CD4-positive, alpha-beta T cell treated with Interleukin-1 beta for 1 hour (primary cell): ENCODE data around the gene IL6ST.
A peak's percentile ranks its signal among the peaks of the same experiment; 100 is the strongest.

Experiments used
- DNase-seq, 2 donors: peaks; one replicate each; pipeline ENCODE4 v3.0.0-alpha.2; 2020 to 2022

Gene IL6ST

DNA sequence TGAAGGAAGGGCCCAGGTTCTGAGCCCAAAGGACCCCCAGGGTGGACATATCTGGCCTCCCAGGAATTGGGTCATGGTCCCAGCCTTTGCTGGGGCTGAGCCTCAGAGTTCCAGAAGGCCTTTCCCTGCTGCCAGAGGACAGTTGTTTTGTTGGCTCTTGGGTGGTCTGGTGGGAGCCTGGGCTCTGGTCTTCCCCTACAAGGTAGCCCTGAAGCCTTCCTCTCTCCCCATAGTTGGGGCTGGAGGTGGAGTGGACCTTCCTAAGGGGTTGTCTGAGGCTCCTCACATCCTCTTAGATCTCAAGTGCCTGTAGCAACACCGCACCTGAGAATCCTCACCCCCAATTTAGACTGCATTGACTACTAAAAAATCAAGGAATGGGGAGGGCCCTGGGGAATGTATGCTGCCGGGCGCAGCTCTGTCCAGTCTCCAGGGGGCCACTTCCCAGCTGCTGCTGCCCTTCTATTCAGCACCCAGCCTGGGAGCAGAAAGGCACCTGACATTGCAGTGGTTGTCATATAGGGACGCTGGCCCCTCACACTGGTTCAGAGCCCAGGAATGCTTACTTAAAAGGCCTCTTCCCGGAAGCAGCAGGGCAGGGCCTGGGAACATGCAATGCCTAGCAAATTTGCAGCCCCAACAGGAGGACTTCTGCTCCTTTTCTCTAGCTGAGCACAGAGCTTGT lies 77.2 kb downstream of the IL6ST start:
- no peak for DNase-seq

DNA sequence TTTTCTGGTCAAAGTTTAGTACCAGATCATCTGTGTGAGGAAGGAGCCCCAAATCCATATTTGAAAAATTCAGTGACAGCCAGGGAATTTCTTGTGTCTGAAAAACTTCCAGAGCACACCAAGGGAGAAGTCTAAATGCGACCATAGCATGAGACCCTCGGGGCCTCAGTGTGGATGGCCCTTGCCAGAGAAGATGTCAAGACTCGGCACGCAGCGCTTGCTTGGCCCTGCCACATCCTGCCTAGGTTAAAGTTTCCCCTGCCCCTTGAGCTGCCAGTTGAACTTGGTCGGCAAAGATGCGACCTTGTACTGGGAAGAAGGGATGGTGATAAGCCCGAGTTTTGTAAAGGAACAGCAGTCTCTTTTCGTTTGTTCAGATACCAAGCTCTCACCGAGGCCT lies 77.8 kb downstream of the IL6ST start:
- DNase-seq = no peak

DNA sequence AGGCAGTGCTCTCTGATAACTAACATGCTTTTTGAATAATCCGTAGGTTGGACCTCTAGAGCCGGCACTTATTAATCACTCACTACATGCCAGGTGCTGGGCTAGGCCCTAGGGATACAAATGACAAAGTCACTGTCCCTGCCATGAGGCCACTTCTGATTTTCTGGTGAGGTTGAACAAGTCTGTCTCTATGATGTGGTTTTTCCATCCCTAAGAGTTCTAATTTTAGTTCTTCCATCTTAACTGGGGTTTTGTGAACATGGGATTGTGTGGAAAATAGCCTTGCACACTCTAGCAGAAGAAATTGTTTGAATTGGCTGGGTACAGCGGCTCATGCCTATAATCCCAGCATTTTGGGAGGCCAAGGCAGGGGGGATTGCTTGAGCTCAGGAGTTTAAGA lies 79.0 kb downstream of the IL6ST start:
- no peak for DNase-seq

DNA sequence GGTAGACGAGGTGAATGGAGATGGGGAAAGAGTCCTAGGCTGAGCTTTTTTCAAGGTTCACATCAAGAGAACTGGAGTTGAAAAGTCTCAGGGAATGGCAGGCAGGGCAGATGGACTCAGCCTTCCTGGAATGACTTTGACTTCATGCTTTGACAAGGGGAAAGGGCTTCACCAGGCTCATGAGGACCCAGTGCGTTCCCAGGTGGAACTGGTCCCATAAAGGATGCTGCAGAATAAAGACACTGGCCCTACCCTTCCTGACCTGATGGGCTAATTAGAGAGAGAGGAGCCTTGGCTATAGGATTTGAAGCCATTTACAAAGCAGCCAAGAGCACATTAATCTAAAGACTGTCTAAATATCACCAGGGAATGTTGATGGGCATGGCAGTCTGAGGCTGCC lies 79.8 kb downstream of the IL6ST start:
- no peak for DNase-seq

DNA sequence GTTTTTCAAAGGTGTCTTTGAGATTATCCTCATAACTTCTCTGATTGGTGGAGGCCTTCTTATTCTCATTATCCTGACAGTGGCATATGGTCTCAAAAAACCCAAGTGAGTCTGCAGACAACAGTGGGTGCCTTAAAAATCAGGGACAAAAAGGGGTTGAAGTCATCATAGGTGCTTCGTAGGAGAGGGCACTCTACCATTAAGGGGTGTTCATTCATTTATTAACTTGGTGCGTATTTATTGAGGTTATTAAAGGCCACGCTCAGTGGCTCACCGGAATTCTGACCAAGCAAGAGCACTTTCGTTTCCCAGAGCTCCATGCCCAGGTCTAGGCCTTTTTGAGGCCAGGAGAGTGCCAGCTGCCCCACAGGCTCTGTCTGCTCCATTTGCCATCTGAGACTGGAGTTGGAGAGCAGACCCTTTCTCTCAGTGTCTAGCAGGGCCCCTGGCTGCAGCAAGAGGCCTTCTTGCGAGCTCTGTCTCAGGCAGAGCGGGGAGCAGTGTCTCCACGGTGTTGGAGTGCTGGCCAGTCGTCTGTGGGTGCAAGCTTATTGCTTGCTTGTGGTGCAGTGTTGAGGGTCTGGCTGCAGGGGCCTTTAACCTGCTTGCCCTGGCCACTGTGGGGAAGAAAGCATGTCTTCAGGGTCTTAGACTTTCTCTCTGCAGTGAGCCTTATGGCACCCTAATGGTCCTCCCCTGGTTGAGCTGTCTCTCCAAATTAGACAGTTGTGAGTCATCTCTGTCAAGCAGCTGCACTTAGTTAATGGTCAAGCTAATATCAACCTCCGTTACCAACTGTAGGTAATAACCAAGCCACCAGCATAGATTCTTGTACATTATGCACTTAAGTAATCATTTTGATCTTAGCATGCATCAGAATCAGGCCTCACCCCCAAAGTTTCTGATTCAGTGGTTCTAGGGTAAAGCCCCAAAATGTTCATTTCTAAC lies 81.0 kb downstream of the IL6ST start:
- DNase-seq = no peak

DNA sequence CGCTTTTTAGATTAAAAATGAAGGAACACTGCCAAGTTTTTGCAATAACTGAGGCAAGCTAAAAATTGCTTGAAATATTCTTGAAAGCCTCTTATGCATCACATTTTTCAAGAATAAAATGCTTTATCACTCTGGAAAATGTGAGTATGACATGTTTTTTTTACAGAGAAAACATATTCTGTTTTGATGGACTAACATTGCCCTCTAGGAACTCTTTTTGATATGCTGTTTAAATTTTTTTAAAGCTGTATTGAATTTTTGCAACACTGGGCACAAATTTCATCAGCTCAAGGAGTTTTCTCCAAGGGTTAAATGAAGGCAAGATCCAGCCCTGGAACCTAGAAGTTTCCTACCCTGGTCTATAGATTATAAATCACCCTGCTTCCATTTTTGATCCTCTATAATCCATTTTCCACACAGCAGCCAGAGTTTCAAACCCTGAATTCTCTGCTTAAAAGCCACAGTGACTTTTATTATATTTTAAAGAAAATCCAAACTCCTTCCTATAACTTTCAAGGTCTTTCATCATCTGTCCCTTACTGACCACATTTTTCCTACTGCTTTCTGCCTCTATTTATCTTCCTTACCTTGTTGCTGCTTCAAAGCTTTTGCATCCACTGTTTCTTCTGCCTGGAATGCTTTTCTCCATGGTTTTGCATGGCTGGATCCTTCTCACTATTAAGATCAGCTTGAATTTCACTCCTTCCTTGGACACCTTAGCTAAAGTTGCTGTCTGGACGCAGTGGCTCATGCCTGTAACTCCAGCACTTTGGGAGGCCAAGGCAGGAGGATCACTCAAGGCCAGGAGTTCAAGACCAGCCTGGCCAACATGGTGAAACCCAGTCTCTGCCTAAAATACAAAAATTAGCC lies 82.7 kb downstream of the IL6ST start:
- DNase-seq = no peak

DNA sequence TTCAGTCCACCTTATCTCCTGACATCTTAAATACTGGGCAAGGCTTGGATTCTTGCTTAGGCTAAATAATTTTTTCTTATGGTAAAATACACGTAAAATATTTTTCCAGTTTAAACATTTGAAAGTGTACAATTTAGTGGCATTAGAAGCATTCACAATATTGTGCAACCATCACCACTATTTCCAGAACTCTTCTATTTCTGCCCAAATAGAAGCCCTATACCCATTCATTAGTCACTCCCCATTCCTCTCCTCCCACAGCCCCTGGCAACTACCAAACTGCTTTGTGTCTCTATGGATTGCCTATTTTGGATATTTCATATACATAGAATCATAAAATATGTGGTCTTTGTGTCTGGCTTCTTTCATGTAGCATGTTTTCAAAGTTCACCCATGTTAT lies 86.0 kb downstream of the IL6ST start:
- no peak for DNase-seq

DNA sequence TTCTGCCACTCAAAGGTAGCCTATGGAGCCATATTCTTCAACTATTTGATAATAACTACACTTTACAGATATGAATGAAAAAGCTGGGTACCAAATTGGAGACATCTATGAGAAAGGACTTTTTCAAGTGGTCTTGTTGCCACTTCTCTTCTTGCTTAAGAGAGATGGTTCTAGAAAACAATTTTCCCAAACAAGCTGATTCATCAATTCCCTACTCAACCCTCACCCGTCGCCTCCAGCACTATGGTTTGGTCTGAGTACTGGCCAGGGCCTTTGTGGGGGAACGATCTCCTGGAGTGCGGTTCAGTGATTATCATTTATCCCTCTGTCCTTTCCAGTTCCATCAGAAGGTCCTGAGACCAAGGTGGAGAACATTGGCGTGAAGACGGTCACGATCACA lies 86.8 kb downstream of the IL6ST start:
- no peak for DNase-seq

DNA sequence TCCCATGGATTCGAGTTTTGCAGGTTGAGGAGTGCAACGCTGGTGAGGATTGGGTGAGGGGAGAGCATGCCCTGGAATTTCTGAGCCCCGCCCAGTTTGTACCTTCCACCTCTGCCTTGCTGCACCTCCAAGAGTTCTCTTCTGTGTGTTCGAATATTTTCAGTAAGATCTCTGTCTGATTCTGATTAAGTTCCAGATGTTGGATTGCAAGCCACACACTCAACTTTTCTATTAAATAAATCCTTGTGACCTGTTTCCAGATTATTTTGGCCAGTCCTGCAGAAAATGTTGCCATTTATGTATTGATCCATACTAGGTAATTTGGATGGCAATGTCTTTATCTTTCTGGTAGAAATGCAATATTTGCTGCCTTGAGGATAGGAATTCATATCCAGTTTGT lies 89.5 kb downstream of the IL6ST start:
- no peak for DNase-seq

DNA sequence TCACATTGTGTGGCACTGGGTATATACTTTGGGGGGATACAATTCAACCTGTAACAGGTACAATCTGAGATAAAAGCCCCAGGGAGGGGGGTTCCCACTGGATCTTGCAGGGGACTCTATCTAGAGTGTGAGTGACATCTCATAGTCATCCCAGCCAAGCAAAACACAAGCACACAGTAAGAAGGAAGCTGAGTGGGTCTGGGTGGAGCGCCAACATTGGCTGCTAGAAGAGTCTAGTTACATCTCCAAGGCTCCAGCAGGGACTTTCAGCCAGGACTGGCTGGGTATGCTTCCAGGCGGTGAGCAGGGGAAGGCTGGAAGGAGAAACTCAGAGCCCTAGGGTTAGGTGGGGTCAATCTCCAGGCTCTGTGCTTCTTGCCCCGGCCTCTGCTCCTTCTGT lies 90.6 kb downstream of the IL6ST start:
- peak in 1 of 2 donors; percentile 20 for DNase-seq

DNA sequence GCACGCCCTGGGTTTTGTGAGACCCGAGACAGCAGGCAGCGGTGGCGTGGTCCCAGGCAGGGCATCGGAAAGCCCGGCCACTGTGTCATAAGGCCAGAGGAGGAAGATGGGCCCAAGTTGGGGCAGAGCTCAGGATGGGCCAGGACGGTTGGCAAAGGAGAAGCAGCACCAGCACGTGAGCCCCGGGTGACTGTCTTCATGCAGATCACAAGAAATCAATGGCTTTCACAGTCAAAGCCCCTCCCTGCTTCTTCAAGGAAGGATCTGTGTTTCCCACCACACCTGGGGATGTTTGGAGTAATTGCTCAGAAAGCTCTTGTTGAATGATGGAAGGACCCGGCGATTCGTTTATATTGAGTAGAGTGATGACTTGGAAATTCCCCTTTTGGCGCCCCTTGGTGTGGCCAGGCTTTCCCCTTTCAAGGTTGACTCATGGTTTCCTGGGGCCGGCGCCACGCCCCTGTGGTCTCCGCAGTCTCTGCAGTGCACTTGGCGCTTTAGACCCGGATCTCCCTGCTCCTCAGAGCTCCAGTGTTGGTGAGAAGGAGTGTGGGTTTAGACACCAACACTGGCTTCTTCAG lies 91.6 kb downstream of the IL6ST start:
- peak; percentile 67 to 80 for DNase-seq

DNA sequence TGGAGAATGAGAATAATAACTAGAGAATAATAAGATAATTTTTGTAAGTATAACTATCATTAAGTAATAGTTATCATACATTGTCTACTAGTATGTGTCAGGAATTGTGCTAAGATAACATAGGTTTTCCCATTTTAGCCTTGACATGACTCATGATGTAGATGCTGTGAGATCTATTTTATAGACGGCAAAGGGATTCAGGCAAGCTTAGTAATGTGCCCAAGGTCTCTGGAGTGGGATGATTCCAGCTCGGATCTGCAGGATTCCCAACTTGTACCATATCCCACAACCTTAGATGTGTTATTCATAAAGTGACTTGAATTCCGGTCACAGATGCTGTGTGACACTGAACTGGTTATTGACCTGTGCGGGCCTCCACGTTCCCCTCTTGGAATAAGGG lies 92.1 kb downstream of the IL6ST start:
- no peak for DNase-seq

DNA sequence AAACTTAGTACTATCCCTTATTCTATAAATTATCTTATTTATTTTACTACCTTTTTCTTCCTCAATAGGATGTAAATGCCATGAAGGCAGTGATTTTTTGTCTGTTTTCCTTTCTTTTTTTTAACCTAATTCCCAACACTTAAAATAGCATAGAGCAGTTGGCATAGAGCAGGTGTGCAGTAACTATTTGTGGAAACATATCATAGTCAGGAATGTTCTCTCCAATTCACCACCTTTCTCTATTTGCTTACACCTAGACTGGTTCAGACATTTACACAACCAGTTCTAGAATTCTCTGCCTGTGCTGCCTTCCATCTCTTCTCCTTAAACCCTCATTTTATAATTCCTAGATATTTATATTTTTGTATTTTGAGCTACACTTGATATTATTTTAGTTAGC lies 94.0 kb downstream of the IL6ST start:
- no peak for DNase-seq

DNA sequence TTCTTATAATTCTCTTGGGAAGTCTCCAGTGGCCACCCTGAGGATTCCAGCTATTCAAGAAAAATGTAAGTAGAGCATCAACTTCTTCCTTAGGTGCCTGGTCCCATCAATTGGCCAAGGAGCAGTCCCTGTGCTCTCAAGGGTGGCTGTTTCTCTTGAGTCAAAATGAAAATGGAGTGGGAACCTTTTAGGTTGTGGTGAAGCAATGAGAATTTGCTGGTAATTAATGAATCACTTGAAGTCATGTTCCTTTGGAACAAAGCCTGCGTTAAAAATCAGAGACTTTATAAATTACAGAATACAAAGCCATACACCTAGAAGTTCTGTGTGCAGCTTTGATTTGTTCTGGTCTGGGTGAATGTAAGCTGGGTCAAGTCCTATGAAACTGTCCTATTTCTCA lies 94.7 kb downstream of the IL6ST start:
- DNase-seq = no peak

DNA sequence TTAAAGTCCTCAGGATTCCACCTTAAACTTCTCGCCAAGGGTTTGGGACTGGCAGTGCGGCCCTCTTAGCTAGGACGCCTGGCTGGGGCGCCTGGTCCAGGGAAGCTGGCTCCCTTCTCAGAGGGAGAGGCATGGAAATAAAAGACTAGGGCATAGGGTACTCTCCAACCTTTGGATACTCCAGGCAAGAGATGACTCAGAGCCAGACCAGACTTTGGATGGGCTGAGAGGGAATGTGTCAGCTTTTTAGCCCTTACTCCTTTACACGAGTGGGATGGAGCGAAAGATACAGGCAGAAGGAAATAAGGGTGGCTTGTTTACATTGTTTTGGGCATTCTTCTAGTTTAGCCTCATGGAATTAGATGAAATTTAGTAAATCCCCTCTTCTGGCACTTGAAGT lies 95.4 kb downstream of the IL6ST start:
- no peak for DNase-seq

DNA sequence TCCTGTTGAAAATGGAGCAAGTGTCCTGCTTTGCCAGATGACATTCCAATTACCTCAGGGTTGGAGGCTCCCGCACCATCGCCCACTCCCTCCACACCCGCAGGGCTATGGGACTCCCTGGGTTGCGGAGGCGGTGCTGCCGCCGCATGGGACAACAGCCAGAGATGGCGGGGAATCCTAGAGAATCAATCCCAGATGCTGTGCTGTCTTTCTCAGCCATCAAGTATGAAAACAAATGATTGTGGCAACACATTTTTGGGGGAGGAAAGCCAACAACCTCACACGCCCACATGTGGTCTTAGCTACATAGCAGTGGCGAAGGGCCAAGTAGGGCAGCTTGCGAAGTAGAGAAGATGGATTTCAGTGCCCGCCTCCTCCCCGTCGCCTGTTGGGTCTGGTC lies 96.9 kb downstream of the IL6ST start:
- no peak for DNase-seq

DNA sequence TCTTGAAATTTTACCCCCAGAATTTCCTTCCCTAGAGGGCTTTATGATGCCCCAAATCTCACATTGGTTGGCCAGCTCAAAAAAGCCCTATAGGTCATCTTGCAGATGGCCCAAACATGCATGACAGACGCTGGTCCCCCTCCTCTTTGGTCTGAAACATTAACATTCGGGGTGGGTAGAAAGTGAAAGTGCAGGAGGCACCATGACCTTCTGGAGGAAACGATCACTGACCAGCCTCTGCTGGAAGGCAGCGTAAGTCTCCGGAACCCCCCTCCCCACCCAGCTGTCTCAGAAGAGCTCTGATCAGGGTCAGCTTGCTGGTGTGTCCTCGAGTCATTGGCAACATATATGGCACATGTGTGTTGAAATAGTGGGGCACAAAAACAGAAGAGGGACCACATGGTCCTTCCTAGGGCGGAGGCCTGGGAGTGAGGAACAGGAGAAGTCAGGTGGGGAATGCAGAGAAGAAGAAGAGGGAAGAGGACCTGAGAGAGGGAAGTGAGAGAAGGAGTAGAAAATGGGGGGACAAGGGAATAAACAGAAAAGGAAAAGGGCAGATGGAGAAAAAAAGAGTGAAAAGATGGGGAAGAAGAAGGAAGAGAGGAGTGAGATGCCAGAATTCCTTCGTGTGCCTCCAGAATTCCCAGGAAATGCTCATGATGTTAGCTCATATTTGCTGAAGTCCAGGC lies 97.4 kb downstream of the IL6ST start:
- DNase-seq = no peak

DNA sequence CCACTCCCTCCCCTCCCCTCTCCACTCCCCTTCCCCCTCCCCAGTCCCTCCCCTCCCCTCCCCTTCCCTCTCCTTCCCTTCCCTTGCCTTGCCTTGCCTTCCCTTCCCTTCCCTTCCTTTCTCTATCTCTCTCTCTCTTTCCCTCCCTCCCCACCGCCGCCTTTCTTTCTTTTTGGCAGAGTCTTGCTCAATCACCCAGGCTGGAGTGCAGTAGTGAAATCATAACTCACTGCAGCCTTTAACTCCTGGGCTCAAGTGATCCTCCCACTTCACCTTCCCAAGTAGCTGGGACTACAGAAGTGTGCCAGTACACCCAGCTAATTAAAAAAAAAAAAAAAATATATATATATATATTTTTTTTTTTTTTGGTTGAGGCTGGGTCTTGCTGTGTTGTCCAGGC lies 98.1 kb downstream of the IL6ST start:
- DNase-seq = no peak

DNA sequence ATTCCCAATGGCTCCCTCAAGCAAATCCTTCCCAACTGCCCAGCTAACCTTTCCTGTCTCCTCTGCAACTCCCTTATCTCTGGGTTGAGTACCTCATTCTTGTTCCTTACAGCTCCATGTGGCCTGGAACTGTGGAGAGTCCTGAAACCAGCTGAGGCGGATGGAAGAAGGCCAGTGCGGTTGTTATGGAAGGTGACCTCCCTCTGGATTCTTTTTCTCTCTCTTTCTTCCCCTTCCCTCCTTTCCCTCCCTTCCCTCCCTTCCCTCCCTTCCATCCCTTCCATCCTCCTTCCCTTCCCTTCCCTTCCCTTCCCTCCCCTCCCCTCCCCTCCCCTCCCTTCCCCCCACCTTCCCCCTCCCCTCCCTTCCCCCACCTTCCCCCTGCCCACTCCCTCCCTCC lies 98.5 kb downstream of the IL6ST start:
- DNase-seq = no peak

DNA sequence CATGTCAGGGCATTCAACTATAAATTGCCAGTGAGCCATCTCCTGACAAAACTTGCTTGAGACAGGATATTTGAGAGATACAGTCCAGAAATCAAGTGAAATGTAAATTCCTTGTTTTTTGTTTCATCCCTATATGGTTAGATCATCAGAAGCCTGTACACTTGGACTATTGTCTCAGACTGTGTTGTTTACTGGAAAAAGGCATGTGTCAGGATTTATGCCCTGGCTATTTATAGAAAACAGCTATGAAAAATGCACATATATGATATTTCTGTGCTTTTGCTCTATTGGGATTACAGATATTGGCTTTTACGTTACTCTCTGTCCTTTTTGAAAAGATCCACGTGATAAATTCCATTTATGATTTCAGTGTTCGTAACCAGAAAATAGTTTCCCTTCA lies 99.4 kb downstream of the IL6ST start:
- DNase-seq = no peak

DNA sequence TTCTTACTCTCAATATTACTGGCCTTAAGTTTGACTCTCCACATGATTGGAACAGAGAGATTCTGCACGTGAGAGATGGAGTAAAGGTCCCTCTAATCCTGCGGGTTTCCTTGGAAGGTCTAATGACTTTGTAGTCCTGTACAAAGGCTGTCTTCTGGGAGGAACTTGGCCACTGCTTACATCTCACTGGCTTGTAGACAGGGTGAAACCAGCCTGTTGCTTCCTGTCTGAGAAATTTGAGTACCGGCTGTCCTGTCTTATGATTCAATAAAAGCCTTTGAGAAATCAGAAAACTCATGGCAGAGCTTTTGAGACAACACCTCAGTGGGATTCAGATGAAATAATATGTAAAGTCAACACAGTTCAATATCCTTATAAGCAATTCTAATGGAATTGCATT lies 100.6 kb downstream of the IL6ST start:
- no peak for DNase-seq

DNA sequence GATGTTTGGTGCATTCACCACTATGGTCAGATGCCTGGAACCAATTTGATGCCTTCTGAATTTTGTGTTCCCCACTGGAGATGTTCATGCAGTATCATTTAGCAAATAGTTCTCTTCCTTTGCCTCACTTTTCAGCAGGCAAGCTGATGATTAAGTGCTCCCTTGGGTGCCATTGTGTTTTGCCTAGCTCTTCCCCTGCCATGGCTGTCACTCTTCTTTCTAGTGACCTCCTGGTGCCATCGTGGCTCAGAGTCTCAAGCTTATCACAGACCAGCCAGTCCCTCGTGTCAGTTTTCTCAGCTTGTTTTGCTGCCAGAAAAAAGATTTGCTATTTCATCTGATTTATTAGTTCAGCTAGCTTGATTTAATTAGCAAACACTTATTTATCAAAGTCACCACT lies 102.3 kb downstream of the IL6ST start:
- DNase-seq = no peak

DNA sequence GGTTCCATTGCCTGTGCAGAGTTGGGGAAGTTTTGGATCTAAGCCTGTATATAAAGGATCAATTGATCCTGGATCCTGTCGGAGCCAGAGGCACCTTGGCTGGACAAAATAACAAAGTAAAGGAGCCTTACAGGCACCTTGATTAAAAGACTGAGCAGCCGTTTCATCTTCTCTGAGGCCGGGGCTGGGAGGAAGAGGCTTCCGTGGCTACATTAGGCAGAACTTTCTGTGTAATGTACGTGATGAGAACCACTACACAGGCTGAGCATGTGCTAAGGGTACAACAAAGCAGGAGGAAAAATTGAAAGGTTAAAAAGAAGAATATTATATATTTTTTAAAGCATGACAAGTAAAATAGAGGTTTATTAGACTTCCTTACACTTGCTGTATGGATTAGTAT lies 106.6 kb downstream of the IL6ST start:
- no peak for DNase-seq
